NCI-H774 (cell line): ENCODE results near the gene WFDC2.
"Not testable (repeated sequence)": the region's sequence is repeated elsewhere in the genome, so short reads cannot be mapped to it uniquely, and the experiment has no call there.

Experiments used
- DNase-seq: peaks from one replicate; lab custom pipeline; 2025; lab: John Stamatoyannopoulos, UW

Gene WFDC2

GRCh38 chr20:45452238-45452637 is 17.3 kb upstream of the WFDC2 start:
- no peak for DNase-seq

GRCh38 chr20:45452772-45453691 is 16.5 kb upstream of the WFDC2 start:
- DNase-seq, result no peak

- peak; percentile 22 for DNase-seq
These were observed 12.9 kb upstream of the WFDC2 start for GRCh38 chr20:45456632-45457031.

- no peak for DNase-seq
These were observed 9.9 kb upstream of the WFDC2 start for GRCh38 chr20:45459606-45460005.

GRCh38 chr20:45461225-45461624 is 8.3 kb upstream of the WFDC2 start:
- DNase-seq, result no peak

GRCh38 chr20:45462711-45463509 is 6.6 kb upstream of the WFDC2 start:
- no peak for DNase-seq

- DNase-seq, result no peak
These were observed 5.8 kb upstream of the WFDC2 start for GRCh38 chr20:45463709-45464108.

- no peak for DNase-seq
These were observed 3.9 kb upstream of the WFDC2 start for GRCh38 chr20:45465491-45466266.

GRCh38 chr20:45467172-45467571 is 2.4 kb upstream of the WFDC2 start:
- DNase-seq, result no peak

GRCh38 chr20:45467861-45468260 is 1.7 kb upstream of the WFDC2 start:
- peak; percentile 76 for DNase-seq

- DNase-seq, result peak; percentile 62
These were observed 844 bp downstream of the WFDC2 start for GRCh38 chr20:45470262-45470931.

GRCh38 chr20:45470937-45471336 is 1.4 kb downstream of the WFDC2 start:
- no peak for DNase-seq

GRCh38 chr20:45472286-45472685 is 2.7 kb downstream of the WFDC2 start:
- not testable (repeated sequence) for DNase-seq

- DNase-seq, result not testable (repeated sequence)
These were observed 8.1 kb downstream of the WFDC2 start for GRCh38 chr20:45477530-45478148.

GRCh38 chr20:45479822-45480221 is 10.3 kb downstream of the WFDC2 start:
- no peak for DNase-seq

GRCh38 chr20:45484676-45485075 is 15.1 kb downstream of the WFDC2 start:
- DNase-seq, result no peak

- no peak for DNase-seq
These were observed 15.8 kb downstream of the WFDC2 start for GRCh38 chr20:45485388-45485787.

- no peak for DNase-seq
These were observed 17.7 kb downstream of the WFDC2 start for GRCh38 chr20:45487231-45487635.

- no peak for DNase-seq
These were observed 19.6 kb downstream of the WFDC2 start for GRCh38 chr20:45489083-45489531.

- DNase-seq, result no peak
These were observed 26.0 kb downstream of the WFDC2 start for GRCh38 chr20:45495501-45495941.

GRCh38 chr20:45496166-45496565 is 26.6 kb downstream of the WFDC2 start:
- DNase-seq, result no peak
